ENCODE results near the gene GARNL3.

Gene GARNL3

GRCh38 chr9:127366594-127366993 is 102.0 kb downstream of the GARNL3 start:
- no peak for DNase-seq
- in situ Hi-C loops (cut with MboI; ENCODE audit: low pct_unique_long_range_greater_than_20kb, low sequenced_read_pairs) = no loop called here

- in situ Hi-C loops (cut with MboI; ENCODE audit: low pct_unique_long_range_greater_than_20kb, low sequenced_read_pairs) = no loop called here
Observed at GRCh38 chr9:127368852-127369402, 104.4 kb downstream of the GARNL3 start.

GRCh38 chr9:127369428-127369827 is 104.9 kb downstream of the GARNL3 start:
- in situ Hi-C loops (cut with MboI; ENCODE audit: low pct_unique_long_range_greater_than_20kb, low sequenced_read_pairs) = no loop called here
- no peak for DNase-seq

More at GRCh38 chr9:127368852-127369402, 104.4 kb downstream of the GARNL3 start:
- no peak for DNase-seq

GRCh38 chr9:127370147-127370579 is 105.6 kb downstream of the GARNL3 start:
- in situ Hi-C loops (cut with MboI; ENCODE audit: low pct_unique_long_range_greater_than_20kb, low sequenced_read_pairs) = no loop called here
- DNase-seq = no peak

GRCh38 chr9:127370672-127371648 is 106.4 kb downstream of the GARNL3 start:
- in situ Hi-C loops (cut with MboI; ENCODE audit: low pct_unique_long_range_greater_than_20kb, low sequenced_read_pairs) = no loop called here
- no peak for DNase-seq

GRCh38 chr9:127380479-127380878 is 115.9 kb downstream of the GARNL3 start:
- in situ Hi-C loops (cut with MboI; ENCODE audit: low pct_unique_long_range_greater_than_20kb, low sequenced_read_pairs) = no loop called here

GRCh38 chr9:127382541-127382940 is 118.0 kb downstream of the GARNL3 start:
- in situ Hi-C loops (cut with MboI; ENCODE audit: low pct_unique_long_range_greater_than_20kb, low sequenced_read_pairs) = no loop called here
- DNase-seq = no peak

More at GRCh38 chr9:127380479-127380878, 115.9 kb downstream of the GARNL3 start:
- DNase-seq = no peak

- in situ Hi-C loops (cut with MboI; ENCODE audit: low pct_unique_long_range_greater_than_20kb, low sequenced_read_pairs) = no loop called here
- DNase-seq = no peak
Observed at GRCh38 chr9:127384016-127384730, 119.6 kb downstream of the GARNL3 start.

GRCh38 chr9:127384901-127385300 is 120.3 kb downstream of the GARNL3 start:
- no peak for DNase-seq
- in situ Hi-C loops (cut with MboI; ENCODE audit: low pct_unique_long_range_greater_than_20kb, low sequenced_read_pairs) = no loop called here

GRCh38 chr9:127386249-127386648 is 121.7 kb downstream of the GARNL3 start:
- in situ Hi-C loops (cut with MboI; ENCODE audit: low pct_unique_long_range_greater_than_20kb, low sequenced_read_pairs) = no loop called here
- no peak for DNase-seq

- in situ Hi-C loops (cut with MboI; ENCODE audit: low pct_unique_long_range_greater_than_20kb, low sequenced_read_pairs) = no loop called here
- DNase-seq = no peak
Observed at GRCh38 chr9:127386981-127387380, 122.4 kb downstream of the GARNL3 start.

GRCh38 chr9:127388037-127388855 is 123.7 kb downstream of the GARNL3 start:
- in situ Hi-C loops (cut with MboI; ENCODE audit: low pct_unique_long_range_greater_than_20kb, low sequenced_read_pairs) = no loop called here
- peak; percentile 85 for DNase-seq

- in situ Hi-C loops (cut with MboI; ENCODE audit: low pct_unique_long_range_greater_than_20kb, low sequenced_read_pairs) = no loop called here
- no peak for DNase-seq
Observed at GRCh38 chr9:127388856-127389238, 124.3 kb downstream of the GARNL3 start.

GRCh38 chr9:127389381-127390247 is 125.0 kb downstream of the GARNL3 start:
- in situ Hi-C loops (cut with MboI; ENCODE audit: low pct_unique_long_range_greater_than_20kb, low sequenced_read_pairs) = no loop called here

GRCh38 chr9:127390248-127390545 is 125.6 kb downstream of the GARNL3 start:
- in situ Hi-C loops (cut with MboI; ENCODE audit: low pct_unique_long_range_greater_than_20kb, low sequenced_read_pairs) = no loop called here
- no peak for DNase-seq

More at GRCh38 chr9:127389381-127390247, 125.0 kb downstream of the GARNL3 start:
- DNase-seq = no peak

GRCh38 chr9:127390563-127390962 is 126.0 kb downstream of the GARNL3 start:
- in situ Hi-C loops (cut with MboI; ENCODE audit: low pct_unique_long_range_greater_than_20kb, low sequenced_read_pairs) = no loop called here
- no peak for DNase-seq

- DNase-seq = no peak
- in situ Hi-C loops (cut with MboI; ENCODE audit: low pct_unique_long_range_greater_than_20kb, low sequenced_read_pairs) = no loop called here
Observed at GRCh38 chr9:127392166-127392565, 127.6 kb downstream of the GARNL3 start.

- no peak for DNase-seq
- in situ Hi-C loops (cut with MboI; ENCODE audit: low pct_unique_long_range_greater_than_20kb, low sequenced_read_pairs) = no loop called here
Observed at GRCh38 chr9:127392976-127393375, 128.4 kb downstream of the GARNL3 start.

Data from KBM-7 (cell line).